NCI-H748 (cell line): ENCODE data around the gene IL17C.
"Not testable (repeated sequence)": the region's sequence is repeated elsewhere in the genome, so short reads cannot be mapped to it uniquely, and the experiment has no call there.

ENCODE experiments used
- DNase-seq: peaks from one replicate; lab custom pipeline; 2025; ENCODE audit not compliant: unreplicated experiment; lab: John Stamatoyannopoulos, UW

Gene IL17C

DNA sequence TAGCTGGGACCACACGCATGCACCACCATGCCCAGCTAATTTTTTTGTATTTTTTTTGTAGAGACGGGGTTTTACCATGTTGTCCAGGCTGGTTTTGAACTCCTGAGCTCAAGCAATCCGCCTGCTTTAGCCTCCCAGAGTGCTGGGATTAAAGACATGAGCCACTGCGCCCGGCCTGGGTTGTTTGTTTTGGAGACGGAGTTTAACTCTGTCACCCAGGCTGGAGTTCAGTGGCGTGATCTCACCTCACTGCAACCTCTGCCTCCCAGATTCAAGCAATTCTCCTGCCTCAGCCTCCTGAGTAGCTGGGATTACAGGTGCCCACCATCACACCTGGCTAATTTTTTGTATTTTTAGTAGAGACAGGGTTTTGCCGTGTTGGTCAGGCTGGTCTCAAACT, 28.9 kb upstream of the IL17C start:
- DNase-seq: not testable (repeated sequence)

DNA sequence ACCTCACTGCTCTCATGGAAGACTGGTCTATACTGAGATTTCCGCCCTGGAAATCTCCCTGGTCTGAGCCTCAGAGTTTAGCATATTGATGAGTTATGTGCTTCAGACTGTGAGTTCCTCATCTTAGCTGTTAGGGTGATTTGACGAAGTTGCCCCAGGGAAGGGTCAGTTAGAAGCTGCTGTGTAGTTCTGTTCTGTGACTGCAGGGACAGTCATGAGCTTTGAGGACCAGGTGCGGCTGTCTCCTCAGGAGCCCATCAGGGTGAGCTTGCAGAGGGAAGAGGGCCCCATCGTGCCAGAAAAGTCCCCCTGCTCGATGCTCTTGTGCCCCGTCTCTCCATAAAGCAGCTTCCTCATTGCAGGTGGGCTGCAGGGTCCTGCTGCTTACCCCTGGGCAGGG, 28.3 kb upstream of the IL17C start:
- no peak for DNase-seq

DNA sequence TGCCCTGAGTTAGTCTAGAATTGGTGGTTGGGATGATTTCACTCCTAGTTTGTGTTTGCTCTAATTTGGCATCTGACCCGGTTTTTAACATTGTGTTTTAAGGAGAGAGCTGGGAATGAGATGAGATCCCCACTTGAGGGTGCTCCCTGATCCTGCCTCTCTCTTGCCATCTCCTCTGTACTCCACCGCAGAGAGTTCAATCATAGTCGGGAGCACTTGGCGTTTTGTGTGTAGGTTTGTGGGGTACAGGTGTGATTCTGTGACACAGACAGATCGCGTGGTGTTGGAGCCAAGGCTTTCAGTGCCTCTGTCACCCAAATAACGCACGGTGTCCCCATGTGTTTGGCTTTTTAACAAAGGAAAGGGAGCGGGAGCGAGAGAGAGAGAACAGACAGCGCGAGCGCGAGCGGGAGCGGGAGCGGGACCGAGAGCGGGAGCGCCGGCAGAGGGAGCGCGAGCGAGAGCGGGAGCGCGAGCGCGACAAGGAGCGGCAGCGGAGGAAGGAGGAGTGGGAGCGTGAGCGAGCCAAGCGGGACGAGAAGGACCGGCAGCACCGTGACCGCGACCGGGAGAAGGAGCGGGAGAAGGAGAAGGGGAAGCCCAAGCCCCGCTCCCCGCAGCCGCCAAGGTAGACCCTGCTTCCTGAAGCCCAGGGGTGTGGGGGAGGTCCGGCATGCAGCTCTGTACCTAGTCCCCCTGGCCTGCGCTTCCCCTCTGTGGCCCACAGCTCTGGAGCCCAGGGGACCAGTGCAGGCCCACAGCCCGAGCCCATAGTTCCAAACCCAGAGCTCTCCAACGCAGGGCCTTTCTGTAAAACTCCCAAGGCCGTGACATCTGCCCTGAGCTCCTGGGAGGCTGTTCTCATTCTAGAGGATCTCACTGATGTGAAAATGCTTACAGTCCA, 27.2 kb upstream of the IL17C start:
- DNase-seq: no peak

DNA sequence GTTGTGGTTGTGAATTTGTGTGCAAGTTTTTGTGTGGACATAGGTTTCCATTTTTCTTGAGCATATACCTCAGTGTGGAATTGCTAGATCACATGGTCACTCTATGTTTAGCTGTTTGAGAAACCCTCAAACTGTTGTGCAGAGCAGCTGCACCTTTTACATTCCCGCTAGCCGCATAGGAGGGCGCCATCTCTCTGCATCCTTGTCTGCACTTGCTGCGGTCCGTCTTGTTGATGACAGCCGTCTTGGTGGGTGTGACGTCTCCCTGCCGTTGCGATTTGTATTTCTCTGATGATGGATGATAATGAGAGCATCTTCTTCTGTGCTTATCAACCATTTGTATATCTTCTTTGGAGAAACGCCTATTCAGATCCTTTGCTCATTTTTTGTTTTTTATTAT, 25.1 kb upstream of the IL17C start:
- DNase-seq: peak; percentile 1

DNA sequence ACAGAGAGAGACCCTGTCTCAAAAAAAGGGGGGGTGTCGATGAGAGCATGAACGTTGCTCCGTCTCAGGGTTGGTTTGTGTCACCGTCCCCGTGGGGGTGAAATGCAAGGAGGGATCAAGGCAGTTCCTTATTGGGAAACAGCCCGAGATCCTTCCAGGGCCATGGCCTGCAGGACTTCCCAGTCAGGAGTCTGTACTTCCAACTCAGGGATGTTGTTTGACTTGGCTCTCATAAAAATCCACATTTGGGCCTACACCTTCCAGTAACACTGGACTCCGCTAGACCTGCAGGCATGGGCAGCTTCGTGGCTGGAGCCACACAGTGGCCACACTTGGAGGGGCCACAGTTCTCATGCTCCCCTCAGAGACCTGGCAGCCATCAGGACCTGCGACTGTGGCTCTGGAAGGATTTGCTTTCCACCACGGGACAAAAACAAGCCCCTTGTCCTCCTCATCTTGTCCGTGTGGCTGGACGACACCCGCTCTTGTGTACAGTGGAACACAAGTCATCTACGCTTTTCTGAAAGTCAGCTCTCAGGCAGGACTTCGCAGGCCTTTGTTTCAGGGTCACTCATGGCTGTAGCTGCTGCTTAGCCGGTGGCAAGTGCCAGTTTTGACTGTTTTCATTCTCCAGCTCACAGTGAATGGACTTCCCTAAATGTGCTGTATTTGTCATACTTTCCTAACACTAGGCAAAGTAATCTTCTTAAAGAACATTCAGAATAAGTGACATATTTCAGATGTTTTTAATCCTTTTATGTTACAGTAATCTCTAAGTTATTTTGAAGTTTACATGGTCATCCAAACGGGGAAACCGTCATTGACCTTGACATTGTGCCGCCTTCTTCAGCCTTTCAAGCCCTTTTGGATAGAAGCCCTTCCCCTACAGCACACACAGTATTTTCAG, 24.2 kb upstream of the IL17C start:
- DNase-seq: no peak

DNA sequence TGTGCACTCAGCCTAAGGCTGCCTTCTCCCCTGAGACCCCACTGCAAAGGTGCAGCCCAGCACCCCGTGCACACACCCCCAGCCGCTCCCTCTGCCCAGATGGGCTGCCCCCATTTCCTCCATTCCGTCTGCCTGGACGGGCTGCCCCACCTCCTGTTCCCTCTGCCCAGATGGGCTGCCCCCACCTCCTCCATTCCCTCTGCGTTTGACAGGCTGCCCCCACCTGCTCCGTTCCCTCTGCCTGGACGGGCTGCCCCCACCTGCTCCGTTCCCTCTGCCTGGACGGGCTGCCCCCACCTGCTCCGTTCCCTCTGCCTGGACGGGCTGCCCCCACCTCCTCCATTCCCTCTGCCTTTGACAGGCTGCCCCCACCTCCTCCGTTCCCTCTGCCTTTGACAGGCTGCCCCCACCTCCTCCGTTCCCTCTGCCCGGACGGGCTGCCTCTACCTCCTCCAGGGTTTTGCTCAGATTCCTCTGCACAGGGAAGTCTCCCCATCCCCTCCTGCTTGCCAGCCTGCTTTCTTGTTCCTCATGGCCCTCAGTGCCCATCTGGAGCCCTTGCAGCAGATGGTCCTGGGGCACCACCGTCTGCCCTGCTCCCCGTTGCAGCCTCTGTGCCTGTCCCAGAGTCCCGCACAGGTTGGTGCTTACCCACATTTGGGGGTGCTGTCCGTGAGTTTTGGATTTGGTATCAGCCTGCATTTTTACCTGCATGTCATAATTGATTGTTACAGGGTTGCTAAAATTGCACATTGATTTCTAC, 23.4 kb upstream of the IL17C start:
- no peak for DNase-seq

DNA sequence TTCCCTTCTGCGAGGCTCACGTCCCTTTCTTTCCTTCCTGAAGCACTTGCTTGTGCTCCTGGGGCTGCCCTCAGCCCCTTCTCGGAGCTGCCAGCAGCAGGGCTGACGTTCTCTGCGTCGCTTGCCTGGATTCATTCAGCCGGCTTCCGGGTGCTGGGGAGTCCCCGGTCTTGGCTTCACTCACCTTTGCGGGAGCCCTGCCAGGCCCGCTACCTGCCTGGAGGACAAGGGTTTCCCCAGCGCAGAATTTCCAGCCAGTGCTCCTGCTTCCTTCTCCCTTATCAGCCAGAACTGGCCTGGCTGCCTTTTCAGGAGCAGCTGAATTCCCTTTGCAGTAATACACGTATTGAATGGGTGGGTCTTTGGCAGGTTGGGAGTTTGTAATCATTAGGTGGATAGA, 22.1 kb upstream of the IL17C start:
- DNase-seq: no peak

DNA sequence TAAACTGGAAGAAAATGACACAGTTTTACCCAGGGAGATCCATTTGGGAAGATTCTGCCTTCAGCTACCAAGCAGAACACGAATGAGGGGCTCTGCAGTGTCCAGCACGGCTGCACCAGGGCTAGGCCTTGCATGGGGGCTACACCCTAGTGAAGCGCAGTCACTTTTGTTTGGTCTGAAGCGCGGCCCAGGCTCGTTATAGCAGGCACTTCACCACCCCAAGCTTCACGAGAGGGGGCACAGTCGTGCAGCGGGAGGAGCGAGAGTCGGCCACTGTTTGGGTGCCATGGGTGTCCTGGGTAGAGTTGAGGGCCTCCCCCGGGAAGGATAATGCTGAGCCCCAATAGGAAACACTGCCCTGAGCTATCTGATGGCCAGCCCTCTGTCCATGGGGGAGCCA, 21.6 kb upstream of the IL17C start:
- no peak for DNase-seq

DNA sequence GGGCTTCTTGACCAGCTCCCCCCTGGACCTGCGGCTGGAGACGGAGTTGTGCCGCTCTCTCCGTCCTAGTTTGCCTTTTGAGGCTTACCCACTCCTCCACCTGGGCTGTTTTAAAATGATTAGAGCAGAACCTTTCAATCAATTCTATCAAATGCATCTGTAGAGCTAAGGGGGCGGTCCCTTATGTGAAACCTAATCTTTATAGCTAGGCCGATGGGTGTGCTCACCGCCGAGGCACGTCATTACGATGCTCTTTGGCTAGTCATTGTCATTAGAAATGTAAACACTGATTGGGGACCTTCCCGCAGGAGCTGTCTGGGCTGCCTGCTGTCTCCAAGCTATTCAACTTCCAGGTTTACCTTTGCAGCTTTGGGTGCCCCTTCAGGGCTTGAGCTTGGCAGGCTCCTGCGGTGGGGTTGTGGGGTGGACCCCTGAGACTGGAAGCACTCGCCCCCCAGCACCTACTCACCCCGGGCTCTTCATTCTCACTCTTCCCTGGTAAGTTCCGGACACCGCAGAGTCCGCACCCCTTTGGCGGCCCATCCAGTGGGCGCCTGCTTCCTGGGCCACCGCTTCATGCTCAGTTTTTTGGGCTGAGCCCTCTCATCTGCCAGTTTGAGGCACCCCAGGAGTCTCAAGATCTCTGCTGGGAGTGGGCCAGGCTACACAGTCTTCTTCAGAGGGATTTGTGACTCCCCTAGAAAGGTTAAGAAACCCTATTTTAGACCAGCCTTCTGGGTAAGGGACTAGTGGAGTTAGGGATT, 20.9 kb upstream of the IL17C start:
- peak; percentile 72 for DNase-seq

DNA sequence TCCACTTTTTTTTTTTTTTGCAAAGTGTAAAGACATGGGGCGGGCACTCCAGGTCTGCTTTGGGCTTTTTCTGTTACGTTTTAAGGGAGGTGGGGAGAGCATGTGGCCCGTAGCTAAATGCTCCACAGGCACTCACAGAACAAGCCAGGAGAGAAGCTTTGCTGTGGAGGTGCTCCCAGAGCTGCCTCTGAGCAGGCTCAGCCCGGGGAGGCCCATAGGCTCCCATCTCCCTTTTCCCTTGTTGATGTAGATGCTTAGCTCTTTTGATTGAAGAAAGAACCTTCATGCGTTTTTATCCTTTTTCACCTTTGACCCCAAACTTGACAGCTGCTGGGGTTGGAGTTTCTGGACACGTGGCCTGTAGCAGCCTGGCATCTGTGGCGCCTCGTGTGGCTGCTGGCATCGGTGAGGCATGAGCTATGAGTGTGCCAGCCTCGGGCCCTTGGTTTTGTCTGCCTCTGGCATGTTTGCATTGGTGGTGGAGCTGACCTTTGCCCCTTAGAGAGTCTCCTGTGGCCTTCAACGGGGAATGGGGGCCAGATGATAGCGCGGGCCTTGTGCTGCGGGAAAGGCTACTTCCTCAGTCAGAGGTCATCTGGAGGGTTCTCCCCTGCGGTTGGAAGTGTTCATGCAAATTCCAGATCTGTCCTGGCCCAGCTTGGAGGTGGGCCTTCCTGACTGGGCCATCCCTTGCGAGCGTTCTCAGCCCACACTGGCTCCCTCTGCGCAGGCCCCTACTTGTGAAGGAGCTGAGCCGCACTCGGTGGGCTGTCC, 20.0 kb upstream of the IL17C start:
- DNase-seq: no peak

DNA sequence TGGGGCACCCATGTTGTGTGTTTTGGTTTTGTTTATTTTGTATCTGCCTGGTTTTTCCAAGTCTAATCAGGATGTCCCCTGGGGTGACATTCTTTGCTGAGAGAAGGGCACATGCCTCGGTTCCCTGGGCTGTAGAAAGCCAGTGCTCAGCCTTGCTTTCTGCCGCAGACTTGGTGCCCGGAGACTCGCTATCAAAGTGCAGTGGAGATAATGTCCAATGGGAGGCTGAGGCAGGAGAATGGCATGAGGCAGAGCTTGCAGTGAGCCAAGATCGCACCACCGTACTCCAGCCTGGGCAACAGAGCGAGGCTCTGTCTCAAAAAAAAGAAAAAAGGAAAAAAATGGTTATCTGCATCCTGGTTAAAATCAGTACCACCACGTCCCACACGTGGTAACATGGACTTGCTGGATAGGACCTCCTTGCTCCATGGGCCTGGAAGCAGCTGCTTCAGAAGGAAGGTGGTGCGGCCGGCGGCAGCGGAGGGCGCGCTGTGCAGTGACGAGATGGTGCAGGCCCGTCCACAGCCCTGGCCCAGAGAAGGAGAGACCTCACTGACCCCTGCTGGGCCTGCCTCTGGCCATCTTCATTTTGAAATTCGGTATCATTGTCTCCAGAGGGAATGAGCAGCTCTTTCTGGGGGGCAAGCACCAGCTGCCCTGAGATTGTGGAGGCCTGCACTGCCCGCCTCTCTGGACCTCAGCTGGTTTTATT, 19.3 kb upstream of the IL17C start:
- no peak for DNase-seq

DNA sequence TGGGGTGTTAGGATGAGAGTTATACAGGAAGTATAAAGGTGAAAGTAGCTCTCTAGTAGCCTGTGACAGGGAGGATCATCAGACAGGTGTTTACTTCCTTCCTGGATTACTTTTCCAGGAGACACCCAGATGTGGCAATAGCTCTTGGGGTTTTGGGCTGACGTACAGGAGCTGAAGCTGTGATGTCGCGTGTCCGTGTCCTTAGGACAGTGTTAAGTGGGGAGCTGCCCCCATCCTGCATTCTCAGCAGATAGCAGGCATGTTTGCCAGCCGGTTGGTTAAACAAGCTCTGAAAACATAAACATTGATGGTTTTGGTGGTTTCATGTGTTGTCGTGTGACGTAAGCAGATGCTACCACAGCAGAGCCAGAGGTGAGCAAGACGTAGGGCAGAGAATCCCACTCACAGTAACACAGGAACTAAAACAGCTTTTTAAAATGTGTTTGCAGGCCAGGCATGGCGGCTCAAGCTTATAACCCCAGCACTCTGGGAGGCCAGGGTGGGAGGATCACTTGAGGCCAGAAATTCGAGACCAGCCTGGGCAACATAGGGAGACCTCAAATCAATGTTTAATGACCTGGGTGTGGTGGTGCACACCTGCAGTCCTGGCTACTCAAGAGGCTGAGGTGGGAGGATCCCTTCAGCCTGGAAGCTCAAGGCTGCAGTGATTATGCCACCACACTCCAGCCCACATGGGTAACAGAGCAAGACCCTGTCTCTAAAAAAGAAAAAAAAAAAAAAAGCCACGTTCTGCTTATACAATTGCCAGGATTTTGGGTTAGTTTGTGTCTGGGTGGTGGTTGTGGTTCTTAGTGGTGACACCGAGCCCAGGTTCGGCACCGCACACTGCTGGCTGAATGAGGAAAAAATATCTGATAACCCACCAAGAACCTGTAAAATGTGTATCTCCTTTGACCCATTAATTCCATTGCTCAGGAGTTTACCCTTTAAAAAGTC, 18.2 kb upstream of the IL17C start:
- DNase-seq: no peak

DNA sequence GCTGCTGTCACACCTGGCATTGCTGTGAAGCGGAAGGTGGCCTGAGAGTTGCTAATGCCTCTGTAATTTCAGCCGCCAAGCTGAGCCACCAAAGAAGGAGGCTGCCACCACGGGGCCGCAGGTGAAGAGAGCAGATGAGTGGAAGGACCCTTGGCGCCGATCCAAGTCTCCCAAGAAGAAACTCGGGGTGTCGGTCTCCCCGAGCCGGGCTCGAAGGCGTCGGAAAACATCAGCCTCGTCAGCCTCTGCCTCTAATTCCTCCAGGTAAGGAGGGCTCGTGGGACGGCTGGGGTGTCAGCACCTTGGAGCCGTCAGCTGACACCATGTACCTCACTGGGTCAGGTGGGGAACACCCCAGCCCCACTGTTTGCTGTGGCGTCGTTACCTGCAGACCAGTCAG, 16.2 kb upstream of the IL17C start:
- DNase-seq: no peak

DNA sequence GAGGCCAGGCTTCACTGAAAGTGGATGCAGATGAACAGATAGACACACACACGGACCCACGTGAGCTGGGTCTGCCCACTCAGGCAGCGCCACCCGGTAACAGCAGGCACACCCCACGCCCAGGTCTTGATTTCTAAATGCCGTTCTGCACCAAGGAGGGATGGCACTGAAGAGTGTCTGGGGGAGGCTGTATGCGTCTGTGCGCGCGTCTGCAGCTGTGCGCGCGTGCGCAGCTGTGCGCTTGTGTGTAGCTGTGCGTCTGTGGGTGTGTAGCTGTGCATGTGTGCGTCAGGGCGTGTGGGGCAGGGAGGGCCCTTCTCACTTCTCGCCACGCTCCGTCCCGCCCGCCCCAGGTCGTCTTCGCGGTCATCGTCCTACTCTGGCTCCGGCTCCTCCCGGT, 15.5 kb upstream of the IL17C start:
- no peak for DNase-seq

DNA sequence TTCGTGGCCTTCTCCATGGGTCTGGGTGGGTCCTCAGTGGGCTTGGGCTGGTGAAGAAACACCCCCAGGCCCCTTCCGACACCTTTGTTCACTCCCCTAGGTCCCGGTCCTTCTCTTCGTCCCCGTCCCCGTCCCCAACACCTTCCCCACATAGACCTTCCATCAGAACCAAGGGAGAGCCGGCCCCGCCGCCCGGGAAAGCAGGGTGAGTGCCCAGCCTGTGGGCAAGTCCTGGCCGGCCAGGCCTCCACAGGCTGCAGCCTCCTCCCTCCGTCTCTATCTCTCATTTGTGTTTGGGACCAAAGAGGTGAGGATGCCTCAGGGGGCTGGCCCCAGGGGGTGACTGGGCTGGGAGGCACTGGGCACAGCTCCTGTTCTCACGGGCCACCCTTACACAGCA, 14.5 kb upstream of the IL17C start:
- DNase-seq: no peak

DNA sequence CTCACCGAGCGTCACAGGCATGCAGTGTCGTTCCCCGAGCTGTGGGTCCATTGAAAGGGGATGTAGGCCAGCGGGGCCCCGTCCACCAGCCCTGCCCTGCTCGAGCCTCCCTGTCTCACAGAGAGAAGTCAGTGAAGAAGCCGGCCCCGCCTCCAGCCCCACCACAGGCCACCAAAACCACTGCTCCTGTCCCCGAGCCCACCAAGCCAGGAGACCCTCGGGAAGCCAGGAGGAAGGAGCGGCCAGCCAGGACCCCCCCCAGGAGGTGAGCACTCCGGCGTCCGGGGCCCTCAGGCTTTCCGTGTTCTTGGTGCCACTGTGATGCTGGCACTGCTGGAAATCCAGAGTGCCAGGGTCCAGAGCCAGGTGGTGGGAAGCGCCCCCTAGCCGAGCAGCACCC, 13.9 kb upstream of the IL17C start:
- DNase-seq: no peak

DNA sequence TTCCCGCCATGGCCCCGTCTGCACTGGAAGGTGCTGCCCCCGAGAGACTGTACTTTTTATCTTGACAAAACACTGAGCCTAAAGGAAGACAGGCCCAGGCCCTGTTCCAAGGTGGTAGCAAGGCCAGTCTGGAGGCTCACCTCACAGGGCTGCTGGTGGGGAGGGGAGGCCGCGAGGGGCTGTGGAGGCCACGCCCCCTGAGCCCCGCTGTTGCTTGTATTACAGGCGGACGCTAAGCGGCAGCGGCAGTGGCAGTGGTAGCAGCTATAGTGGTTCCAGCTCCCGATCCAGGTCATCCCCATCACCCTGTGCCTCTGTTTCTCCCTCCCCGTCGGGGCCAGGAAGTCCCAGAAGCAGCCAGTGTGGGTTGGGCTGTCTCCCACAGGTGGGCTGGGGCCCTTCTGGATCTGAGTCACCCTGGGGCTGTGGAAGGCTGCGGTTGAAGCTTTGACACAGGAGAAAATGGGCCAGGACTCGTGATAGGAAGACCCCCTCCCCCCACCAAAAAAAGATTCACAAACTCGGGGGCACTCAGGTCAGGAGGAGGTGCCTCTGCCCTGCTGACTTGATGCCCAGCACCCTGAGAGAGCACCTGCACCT, 13.3 kb upstream of the IL17C start:
- no peak for DNase-seq

DNA sequence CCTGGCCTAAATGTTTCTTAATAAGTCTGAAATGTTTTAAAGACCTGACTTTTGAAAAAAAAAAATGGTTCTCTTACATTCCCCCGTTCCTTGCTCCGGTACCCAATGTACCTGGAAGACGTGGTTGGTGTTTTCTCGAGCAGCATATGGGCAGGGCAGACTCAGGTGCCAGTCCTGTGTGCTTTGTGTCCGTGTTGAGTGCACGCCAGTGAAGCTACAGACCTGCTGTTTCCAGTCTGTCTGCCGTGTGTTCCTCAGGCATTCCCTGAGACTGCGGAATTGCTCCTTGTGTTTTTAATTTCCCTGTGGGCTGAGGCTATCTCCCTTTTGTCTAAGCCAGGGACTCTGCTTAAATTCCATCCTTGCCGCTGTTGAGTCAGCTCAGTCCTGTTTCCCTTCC, 11.7 kb upstream of the IL17C start:
- DNase-seq: no peak
